Measurements from ENCODE around the gene RAI14.

Gene RAI14

DNA sequence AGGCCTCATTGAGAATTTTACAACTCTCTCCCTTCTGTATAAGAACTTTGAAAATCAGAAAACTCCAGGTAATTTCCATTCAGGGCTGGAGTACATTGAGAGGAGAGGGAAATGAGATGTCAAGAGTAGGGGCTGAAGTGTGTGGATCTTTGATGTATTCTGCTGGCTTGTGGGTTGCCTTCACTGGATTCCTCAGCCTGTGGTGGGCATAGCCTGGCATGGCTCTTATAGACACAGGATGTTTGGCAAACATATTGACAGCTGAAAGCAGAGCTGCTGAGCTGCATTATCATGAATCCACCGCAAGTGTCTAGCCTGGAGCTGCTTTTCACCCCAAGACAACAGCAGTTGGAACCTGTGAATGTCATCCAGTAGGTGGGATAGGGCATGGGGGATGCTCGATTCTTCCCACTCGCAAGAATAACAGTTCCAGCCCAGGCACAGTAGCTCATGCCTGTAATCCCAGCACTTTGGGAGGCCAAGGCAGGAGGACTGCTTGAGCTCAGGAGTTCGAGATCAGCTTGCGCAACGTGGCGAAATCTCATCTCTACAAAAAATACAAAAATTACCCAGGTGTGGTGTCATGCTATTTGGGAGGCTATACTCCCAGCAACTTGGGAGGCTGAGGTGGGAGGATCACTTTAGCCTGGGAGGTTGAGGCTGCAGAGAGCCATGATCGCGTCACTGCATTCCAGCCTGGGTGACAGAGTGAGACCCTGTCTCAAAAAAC, 146.9 kb downstream of the RAI14 start:
- Histone ChIP-seq H3K27ac (ENCODE audit: low read depth, low read length) (no peak overlapping the region), H3K36me3 (ENCODE audit: control insufficient read depth in 1 of 2, insufficient read depth in 2 of 2, low read length in 2 of 2) (peaks cover 25 to 36% of the 10 kb centered on the region in 2 experiments), H4K8ac (ENCODE audit: low read depth, low read length) (no peak overlapping the region), H3K4me3 (ENCODE audit: low read depth, low read length) (no peak overlapping the region), H3K79me2 (ENCODE audit: control insufficient read depth, insufficient read depth, low read length, poor library complexity) (no peaks in the 10 kb centered on the region), H3K23ac (ENCODE audit: low read length) (no peak overlapping the region), H2AFZ (ENCODE audit: insufficient read depth, low read length, poor library complexity) (no peak overlapping the region), H3K79me1 (ENCODE audit: low read length) (no peaks in the 10 kb centered on the region), H2BK120ac (ENCODE audit: insufficient read depth, low read length, poor library complexity) (no peak overlapping the region), H3K4ac (ENCODE audit: low read depth, low read length) (no peak overlapping the region), H3K9me3 (ENCODE audit: insufficient read depth, low read depth, low read length) (peaks cover 2% of the 10 kb centered on the region), H3K18ac (ENCODE audit: low read length) (no peak overlapping the region), H4K12ac (ENCODE audit: low read depth, low read length) (no peak overlapping the region), H2AK5ac (ENCODE audit: low read length) (no peak overlapping the region), H3K27me3 (ENCODE audit: insufficient read depth, low read length) (no peaks in the 10 kb centered on the region), H3K4me1 (ENCODE audit: control insufficient read depth in 1 of 2, insufficient read depth in 2 of 2, low read length in 2 of 2) (no peaks in the 10 kb centered on the region), H3K4me2 (ENCODE audit: low read length) (no peak overlapping the region), H2BK12ac (ENCODE audit: low read length) (no peak overlapping the region), H4K91ac (ENCODE audit: low read depth, low read length) (no peak overlapping the region), H2BK5ac (ENCODE audit: low read depth, low read length, poor library complexity) (no peak overlapping the region), H3K9ac (ENCODE audit: low read length) (peak overlapping the region; percentile 18), H3K14ac (ENCODE audit: low read length) (no peak overlapping the region)
- WGBS (ENCODE audit: extremely low coverage, insufficient coverage, insufficient read length), result no CpG with 5 or more reads among the region's 9 CpGs
- DNase-seq, result no peak

DNA sequence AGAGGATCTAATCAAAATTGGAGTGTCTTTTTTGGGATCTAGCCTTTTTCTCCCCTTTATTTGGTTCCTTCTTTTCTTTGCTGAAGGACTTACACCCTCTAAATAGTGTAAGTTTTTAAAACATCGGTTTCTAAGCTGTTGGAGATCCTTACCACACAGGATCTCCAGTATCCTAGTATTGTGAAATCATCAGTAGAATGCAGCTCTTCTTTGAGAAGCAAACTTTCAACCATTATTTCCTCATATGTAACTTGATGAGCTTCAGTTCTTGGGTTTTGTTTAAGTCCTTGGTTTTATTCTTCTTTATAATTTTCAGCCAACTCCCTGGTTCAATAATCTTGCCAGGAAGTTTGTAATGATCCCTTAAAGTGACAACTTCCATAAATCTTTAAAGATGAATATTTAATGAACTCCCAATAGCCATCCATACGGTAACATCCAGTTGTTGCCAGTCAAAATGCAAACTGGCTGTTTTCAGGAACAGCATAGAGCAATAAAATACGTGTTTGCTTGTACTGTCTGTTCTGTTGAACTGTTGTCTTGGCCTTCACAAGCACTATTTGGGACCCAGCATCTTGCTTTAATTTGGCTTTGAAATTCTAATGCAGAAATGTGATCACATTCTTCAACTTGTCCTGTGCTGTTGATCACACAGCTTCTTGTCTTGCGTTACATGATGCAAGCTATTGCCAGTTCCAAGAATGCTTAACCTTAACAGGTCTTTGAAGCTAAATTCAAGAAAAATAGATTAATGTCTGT, 148.0 kb downstream of the RAI14 start:
- Histone ChIP-seq H2BK12ac (ENCODE audit: low read length) (no peak overlapping the region), H3K23ac (ENCODE audit: low read length) (no peak overlapping the region), H3K9ac (ENCODE audit: low read length) (no peak overlapping the region), H3K27ac (ENCODE audit: low read depth, low read length) (no peak overlapping the region), H3K4me2 (ENCODE audit: low read length) (no peak overlapping the region), H3K79me1 (ENCODE audit: low read length) (no peaks in the 10 kb centered on the region), H2BK120ac (ENCODE audit: insufficient read depth, low read length, poor library complexity) (no peak overlapping the region), H3K14ac (ENCODE audit: low read length) (no peak overlapping the region), H3K36me3 (ENCODE audit: control insufficient read depth in 1 of 2, insufficient read depth in 2 of 2, low read length in 2 of 2) (peaks cover 20 to 34% of the 10 kb centered on the region in 2 experiments), H3K4ac (ENCODE audit: low read depth, low read length) (no peak overlapping the region), H2AFZ (ENCODE audit: insufficient read depth, low read length, poor library complexity) (no peak overlapping the region), H2BK5ac (ENCODE audit: low read depth, low read length, poor library complexity) (no peak overlapping the region), H4K8ac (ENCODE audit: low read depth, low read length) (no peak overlapping the region), H3K27me3 (ENCODE audit: insufficient read depth, low read length) (no peaks in the 10 kb centered on the region), H2AK5ac (ENCODE audit: low read length) (no peak overlapping the region), H3K18ac (ENCODE audit: low read length) (no peak overlapping the region), H3K79me2 (ENCODE audit: control insufficient read depth, insufficient read depth, low read length, poor library complexity) (no peaks in the 10 kb centered on the region), H3K4me3 (ENCODE audit: low read depth, low read length) (no peak overlapping the region), H4K12ac (ENCODE audit: low read depth, low read length) (no peak overlapping the region), H3K9me3 (ENCODE audit: insufficient read depth, low read depth, low read length) (peaks cover 2% of the 10 kb centered on the region), H3K4me1 (ENCODE audit: control insufficient read depth in 1 of 2, insufficient read depth in 2 of 2, low read length in 2 of 2) (peaks cover 0 to 3% of the 10 kb centered on the region in 2 experiments), H4K91ac (ENCODE audit: low read depth, low read length) (no peak overlapping the region)
- no peak for DNase-seq
- no CpG with 5 or more reads among the region's 4 CpGs for WGBS (ENCODE audit: extremely low coverage, insufficient coverage, insufficient read length)

DNA sequence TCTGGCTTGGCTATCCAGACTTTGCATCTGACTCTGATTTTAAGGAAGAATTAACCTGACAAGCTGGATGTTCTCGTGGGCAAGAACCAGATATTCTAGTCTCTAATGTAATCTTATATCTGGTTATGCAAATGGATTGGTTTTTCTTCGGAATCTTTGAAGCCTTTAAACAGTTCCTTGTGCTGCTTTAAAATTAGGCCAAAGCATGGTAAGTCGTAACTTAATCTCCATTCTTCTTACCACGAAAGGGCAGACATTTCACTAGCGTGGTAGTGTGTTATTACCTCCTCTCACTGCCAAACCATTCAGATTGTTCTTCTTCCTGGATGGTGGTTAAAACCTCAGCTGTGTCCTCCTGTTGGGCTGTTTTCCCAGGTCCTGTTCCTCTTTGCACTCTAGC, 148.8 kb downstream of the RAI14 start:
- Histone ChIP-seq H2BK120ac (ENCODE audit: insufficient read depth, low read length, poor library complexity) (no peak overlapping the region), H2AFZ (ENCODE audit: insufficient read depth, low read length, poor library complexity) (no peak overlapping the region), H4K91ac (ENCODE audit: low read depth, low read length) (no peak overlapping the region), H3K79me1 (ENCODE audit: low read length) (no peaks in the 10 kb centered on the region), H4K12ac (ENCODE audit: low read depth, low read length) (no peak overlapping the region), H3K9ac (ENCODE audit: low read length) (no peak overlapping the region), H3K4me3 (ENCODE audit: low read depth, low read length) (no peak overlapping the region), H3K79me2 (ENCODE audit: control insufficient read depth, insufficient read depth, low read length, poor library complexity) (no peaks in the 10 kb centered on the region), H3K4me1 (ENCODE audit: control insufficient read depth in 1 of 2, insufficient read depth in 2 of 2, low read length in 2 of 2) (peaks cover 0 to 3% of the 10 kb centered on the region in 2 experiments), H3K9me3 (ENCODE audit: insufficient read depth, low read depth, low read length) (peaks cover 2% of the 10 kb centered on the region), H2AK5ac (ENCODE audit: low read length) (no peak overlapping the region), H3K27ac (ENCODE audit: low read depth, low read length) (no peak overlapping the region), H2BK12ac (ENCODE audit: low read length) (no peak overlapping the region), H3K18ac (ENCODE audit: low read length) (no peak overlapping the region), H3K36me3 (ENCODE audit: control insufficient read depth in 1 of 2, insufficient read depth in 2 of 2, low read length in 2 of 2) (peaks cover 20 to 34% of the 10 kb centered on the region in 2 experiments), H3K14ac (ENCODE audit: low read length) (no peak overlapping the region), H4K8ac (ENCODE audit: low read depth, low read length) (no peak overlapping the region), H3K23ac (ENCODE audit: low read length) (no peak overlapping the region), H3K27me3 (ENCODE audit: insufficient read depth, low read length) (no peaks in the 10 kb centered on the region), H3K4me2 (ENCODE audit: low read length) (no peak overlapping the region), H2BK5ac (ENCODE audit: low read depth, low read length, poor library complexity) (no peak overlapping the region), H3K4ac (ENCODE audit: low read depth, low read length) (no peak overlapping the region)
- WGBS (ENCODE audit: extremely low coverage, insufficient coverage, insufficient read length), result no CpG with 5 or more reads among the region's 5 CpGs
- DNase-seq, result no peak

DNA sequence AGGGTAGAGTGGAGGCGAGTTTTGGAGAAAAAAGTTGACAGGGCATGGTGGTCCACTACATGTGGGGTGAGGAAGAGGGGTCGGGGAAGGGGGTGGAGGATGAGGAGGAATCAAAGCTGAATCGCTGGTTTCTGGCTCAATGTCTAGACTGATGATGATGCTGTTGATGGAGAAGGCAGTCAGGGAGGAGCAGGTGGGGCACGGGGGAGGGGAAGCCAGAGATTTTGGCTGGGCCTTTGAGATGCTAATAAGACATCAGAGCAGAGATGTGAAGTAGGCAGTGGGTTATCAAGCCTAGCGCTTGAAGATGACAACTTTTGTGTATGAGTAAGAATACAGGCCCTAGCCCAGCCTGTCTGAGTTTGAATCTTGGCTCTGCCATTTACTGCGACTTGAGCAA, 150.4 kb downstream of the RAI14 start:
- no peak overlapping the region for H3K27ac ChIP-seq (ENCODE audit: low read depth, low read length)
- H3K79me1 ChIP-seq (ENCODE audit: low read length), result no peaks in the 10 kb centered on the region
- no peak overlapping the region for H2BK12ac ChIP-seq (ENCODE audit: low read length)
- H3K79me2 ChIP-seq (ENCODE audit: control insufficient read depth, insufficient read depth, low read length, poor library complexity), result no peaks in the 10 kb centered on the region
- no peak overlapping the region for H4K8ac ChIP-seq (ENCODE audit: low read depth, low read length)
- no peak overlapping the region for H3K14ac ChIP-seq (ENCODE audit: low read length)
- no peak overlapping the region for H3K4ac ChIP-seq (ENCODE audit: low read depth, low read length)
- no peak overlapping the region for H3K4me3 ChIP-seq (ENCODE audit: low read depth, low read length)
- no peak for DNase-seq
- no peaks in the 10 kb centered on the region for H3K27me3 ChIP-seq (ENCODE audit: insufficient read depth, low read length)
- no peak overlapping the region for H3K23ac ChIP-seq (ENCODE audit: low read length)
- H4K91ac ChIP-seq (ENCODE audit: low read depth, low read length), result no peak overlapping the region
- H3K4me2 ChIP-seq (ENCODE audit: low read length), result no peak overlapping the region
- H3K9ac ChIP-seq (ENCODE audit: low read length), result no peak overlapping the region
- no peak overlapping the region for H2BK5ac ChIP-seq (ENCODE audit: low read depth, low read length, poor library complexity)
- H3K36me3 ChIP-seq (ENCODE audit: control insufficient read depth in 1 of 2, insufficient read depth in 2 of 2, low read length in 2 of 2), result peaks cover 21 to 38% of the 10 kb centered on the region in 2 experiments
- H3K18ac ChIP-seq (ENCODE audit: low read length), result no peak overlapping the region
- no peak overlapping the region for H2AFZ ChIP-seq (ENCODE audit: insufficient read depth, low read length, poor library complexity)
- H3K4me1 ChIP-seq (ENCODE audit: control insufficient read depth in 1 of 2, insufficient read depth in 2 of 2, low read length in 2 of 2), result peaks cover 0 to 3% of the 10 kb centered on the region in 2 experiments
- no peak overlapping the region for H2BK120ac ChIP-seq (ENCODE audit: insufficient read depth, low read length, poor library complexity)
- no peak overlapping the region for H4K12ac ChIP-seq (ENCODE audit: low read depth, low read length)
- no peak overlapping the region for H2AK5ac ChIP-seq (ENCODE audit: low read length)
- WGBS (ENCODE audit: extremely low coverage, insufficient coverage, insufficient read length), result no CpG with 5 or more reads among the region's 6 CpGs
- peaks cover 2% of the 10 kb centered on the region for H3K9me3 ChIP-seq (ENCODE audit: insufficient read depth, low read depth, low read length)

Measured in trophoblast cell (in vitro differentiated cells and primary cell).